ENCODE data around the gene DACH1. TPM values are rescaled to one million over a fixed set of nuclear protein-coding genes. Genes with fewer than 3 reads are reported as not detected.

DACH1 gene
- total and polyA plus RNA-seq, 9 of the 15 experiments (the other 6 are each of a cell fraction or from before 2014, with no cell fraction given): 0.04 to 0.07 (median 0.04) TPM; not detected in 2

DNA sequence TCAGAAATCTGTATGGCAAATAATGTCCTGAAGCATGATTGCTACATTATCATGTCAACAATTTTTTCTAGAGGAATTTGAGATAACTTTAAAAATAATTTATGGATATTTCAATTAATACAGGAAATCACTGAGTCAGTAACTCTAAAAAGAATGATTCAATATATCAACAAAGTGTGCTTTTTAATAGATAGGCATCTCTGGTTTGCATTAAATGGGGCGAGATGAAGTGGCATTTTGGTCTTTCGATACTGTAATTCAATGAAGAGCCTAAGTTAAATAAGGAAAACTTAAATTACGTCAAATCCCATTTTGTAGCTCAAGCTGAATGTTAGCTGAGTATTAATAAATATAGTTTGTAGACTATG, 342.8 kb downstream of the DACH1 start:
- FAIRE-seq (no peak), DNase-seq (ENCODE audit: extremely low read depth in 1 of 4, low spot score in 3 of 4) (no peak), ATAC-seq (no peak)
- H3K9ac ChIP-seq (ENCODE audit: insufficient read depth in 1 of 2, low read depth in 2 of 2, low read length in 2 of 2): no peak overlapping the region
- H3K9me1 ChIP-seq (ENCODE audit: control insufficient read depth, insufficient read depth, low read length): no peaks in the 10 kb centered on the region
- H3K4me3 ChIP-seq: no peak overlapping the region
- in situ Hi-C loops (cut with MboI): no loop called here
- no peak overlapping the region for H3K27ac ChIP-seq (ENCODE audit: extremely low read depth, low read depth, low read length)
- no TSS peak for BruUV-seq (replicated peaks)
- WGBS (ENCODE audit: insufficient coverage, low coverage, missing lambda C conversion rate): 0% methylated on average over 3 of the region's 3 CpGs
- no peaks in the 10 kb centered on the region; a peak in 1 of 5 replicates for H3K27me3 ChIP-seq (ENCODE audit: control insufficient read depth in 2 of 2, insufficient read depth in 2 of 2, low read length in 2 of 2)
- H3K4me1 ChIP-seq (replicated peaks in 1 of 2; ENCODE audit: control insufficient read depth in 2 of 2, insufficient read depth in 2 of 2, low read length in 2 of 2): no peaks in the 10 kb centered on the region
- H4K20me1 ChIP-seq (replicated peaks; ENCODE audit: control insufficient read depth, insufficient read depth, low read length): no peaks in the 10 kb centered on the region
- H3K36me3 ChIP-seq (ENCODE audit: control insufficient read depth, insufficient read depth, low read length): no peaks in the 10 kb centered on the region
- H2AFZ ChIP-seq (ENCODE audit: low read depth, low read length): no peak overlapping the region
- H3K9me3 ChIP-seq (replicated peaks; ENCODE audit: control insufficient read depth, insufficient read depth, low read depth, low read length): no peaks in the 10 kb centered on the region
- POLR2A ChIA-PET: no interaction called here
- H3K79me2 ChIP-seq (ENCODE audit: control insufficient read depth, insufficient read depth, low read length): no peaks in the 10 kb centered on the region
- intact Hi-C loops (cut with micrococcal nuclease): no loop called here
- no peak overlapping the region for H3K4me2 ChIP-seq (ENCODE audit: insufficient read depth, low read length)
- CTCF ChIA-PET (ENCODE audit: low intra/inter-chr PET ratio): no interaction called here
- TF ChIP-seq THRA (IDR thresholded peaks at IDR 0.05) (no peak), CBX2 (IDR thresholded peaks at IDR 0.05; ENCODE audit: insufficient read depth, low read length, poor library complexity, severe bottlenecking) (no peak), MECOM (CRISPR knock-in tag; IDR thresholded peaks at IDR 0.05) (no peak), ZNF695 (CRISPR knock-in tag; IDR thresholded peaks at IDR 0.05) (no peak), ZNF12 (CRISPR knock-in tag; IDR thresholded peaks at IDR 0.05) (no peak), THAP7 (CRISPR knock-in tag; IDR thresholded peaks at IDR 0.05) (no peak), NBN (IDR thresholded peaks at IDR 0.05; ENCODE audit: low read depth) (no peak), POLR2B (IDR thresholded peaks at IDR 0.05; ENCODE audit: low read depth, partially characterized antibody) (no peak), ZSCAN32 (CRISPR knock-in tag; IDR thresholded peaks at IDR 0.05) (no peak), GTF2A2 (tag; IDR thresholded peaks at IDR 0.05) (no peak), BRD4 (IDR thresholded peaks at IDR 0.05) (no peak)
- TF ChIP-seq, protein P1, sequence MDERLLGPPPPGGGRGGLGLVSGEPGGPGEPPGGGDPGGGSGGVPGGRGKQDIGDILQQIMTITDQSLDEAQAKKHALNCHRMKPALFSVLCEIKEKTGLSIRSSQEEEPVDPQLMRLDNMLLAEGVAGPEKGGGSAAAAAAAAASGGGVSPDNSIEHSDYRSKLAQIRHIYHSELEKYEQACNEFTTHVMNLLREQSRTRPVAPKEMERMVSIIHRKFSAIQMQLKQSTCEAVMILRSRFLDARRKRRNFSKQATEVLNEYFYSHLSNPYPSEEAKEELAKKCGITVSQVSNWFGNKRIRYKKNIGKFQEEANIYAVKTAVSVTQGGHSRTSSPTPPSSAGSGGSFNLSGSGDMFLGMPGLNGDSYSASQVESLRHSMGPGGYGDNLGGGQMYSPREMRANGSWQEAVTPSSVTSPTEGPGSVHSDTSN (CRISPR knock-in tag; IDR thresholded peaks at IDR 0.05; ENCODE audit: low read depth): no peak
- TF ChIP-seq, protein P1 (tag; conservative IDR thresholded peaks at IDR 0.05; ENCODE audit: low read depth): no peak
- TF ChIP-seq, protein P2, sequence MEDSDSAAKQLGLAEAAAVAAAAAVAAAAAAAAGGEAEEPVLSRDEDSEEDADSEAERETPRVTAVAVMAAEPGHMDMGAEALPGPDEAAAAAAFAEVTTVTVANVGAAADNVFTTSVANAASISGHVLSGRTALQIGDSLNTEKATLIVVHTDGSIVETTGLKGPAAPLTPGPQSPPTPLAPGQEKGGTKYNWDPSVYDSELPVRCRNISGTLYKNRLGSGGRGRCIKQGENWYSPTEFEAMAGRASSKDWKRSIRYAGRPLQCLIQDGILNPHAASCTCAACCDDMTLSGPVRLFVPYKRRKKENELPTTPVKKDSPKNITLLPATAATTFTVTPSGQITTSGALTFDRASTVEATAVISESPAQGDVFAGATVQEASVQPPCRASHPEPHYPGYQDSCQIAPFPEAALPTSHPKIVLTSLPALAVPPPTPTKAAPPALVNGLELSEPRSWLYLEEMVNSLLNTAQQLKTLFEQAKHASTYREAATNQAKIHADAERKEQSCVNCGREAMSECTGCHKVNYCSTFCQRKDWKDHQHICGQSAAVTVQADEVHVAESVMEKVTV (CRISPR knock-in tag; IDR thresholded peaks at IDR 0.05): no peak

All from K562 (cell line).